ENCODE results near the gene ZEB2.
A peak's percentile ranks its signal among the peaks of the same experiment; 100 is the strongest.

The ZEB2 gene

GRCh38 chr2:144468823-144469595, 50.9 kb downstream of the ZEB2 start:
- no peak for DNase-seq

DNA sequence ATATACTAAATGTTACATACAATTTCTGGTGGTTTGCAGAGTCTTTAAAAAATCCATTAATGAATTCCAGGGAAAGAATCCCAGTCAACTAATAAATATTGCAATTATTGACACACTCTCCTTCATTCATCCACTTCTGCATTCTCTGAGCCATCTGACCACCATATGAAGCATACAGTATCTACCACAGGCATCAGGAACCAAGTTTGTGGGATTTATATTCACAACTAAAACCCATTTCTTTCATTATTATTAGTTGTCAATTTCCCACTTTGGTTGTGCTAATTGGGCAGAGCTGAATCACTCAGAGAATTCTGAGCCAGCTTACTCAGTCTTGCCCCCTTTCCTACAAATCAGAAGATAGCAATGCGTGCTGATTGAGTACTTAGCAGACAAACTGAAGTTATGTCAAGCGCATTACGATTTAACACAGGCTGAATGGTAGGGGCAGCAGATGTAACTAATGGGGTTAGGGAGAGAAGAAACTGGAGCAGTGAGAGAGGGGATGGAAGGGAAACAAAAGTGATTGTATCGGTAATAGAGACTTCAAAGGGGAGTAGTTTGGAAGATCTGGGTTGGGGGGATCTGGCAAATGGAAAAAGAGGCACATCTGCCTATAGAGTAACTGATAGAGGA, 52.3 kb downstream of the ZEB2 start:
- no peak for DNase-seq

DNA sequence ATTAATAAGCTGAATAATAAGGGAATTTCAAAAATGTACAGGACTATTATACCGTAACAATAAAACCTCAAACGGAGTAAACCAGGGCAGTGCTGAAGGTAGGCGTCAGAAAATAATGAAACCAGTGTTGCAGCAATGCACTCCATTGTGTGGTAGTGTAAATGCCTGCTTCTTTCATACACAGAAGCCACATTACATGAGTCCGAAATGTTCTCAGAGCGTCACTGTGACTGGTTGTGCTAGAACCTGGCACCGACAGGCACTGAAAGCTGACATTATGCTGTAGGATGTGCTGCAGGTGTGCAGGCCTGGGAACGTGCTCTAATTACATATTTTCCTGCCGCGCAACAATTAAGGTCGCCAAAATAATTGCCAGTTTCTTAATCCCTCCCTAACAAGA, 53.3 kb downstream of the ZEB2 start:
- DNase-seq, result no peak

GRCh38 chr2:144465749-144466148, 54.2 kb downstream of the ZEB2 start:
- no peak for DNase-seq

DNA sequence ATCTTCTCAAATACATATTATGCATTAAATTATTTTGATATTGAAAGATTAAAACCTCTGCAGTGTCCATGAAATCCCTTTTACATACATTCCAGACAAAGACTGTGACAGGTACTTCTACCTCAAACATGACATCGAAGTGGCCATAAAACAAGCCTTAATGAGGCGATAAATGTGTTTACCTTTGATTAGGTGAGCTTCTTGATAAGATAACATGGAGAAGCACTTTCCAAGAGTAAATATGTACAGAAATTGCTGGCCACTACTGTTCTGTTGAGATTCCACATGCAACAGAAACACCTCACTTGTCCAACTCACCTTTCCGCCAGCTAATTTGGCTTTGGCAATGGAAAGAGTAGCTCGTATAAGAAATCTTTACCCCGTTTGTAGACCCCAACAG, 55.2 kb downstream of the ZEB2 start:
- no peak for DNase-seq

DNA sequence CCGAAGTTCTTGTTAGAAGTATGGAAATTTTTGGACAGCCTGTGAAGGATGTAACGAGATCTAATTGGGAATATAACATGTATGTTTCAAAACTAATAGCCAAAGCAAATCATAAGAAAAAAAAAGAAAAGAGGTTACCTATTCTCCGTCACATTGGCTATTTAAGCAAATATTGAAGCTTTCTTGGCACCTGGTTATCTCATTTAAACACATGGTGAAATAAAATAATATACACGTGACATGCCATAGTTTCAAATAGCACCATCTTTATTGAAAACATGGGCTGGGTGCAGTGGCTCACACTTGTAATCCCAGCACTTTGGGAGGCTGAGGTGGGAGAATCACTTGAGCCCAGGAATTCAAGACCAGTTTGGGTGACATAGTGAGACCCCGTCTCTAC, 56.7 kb downstream of the ZEB2 start:
- DNase-seq, result no peak

- DNase-seq, result no peak
These were observed 57.7 kb downstream of the ZEB2 start for GRCh38 chr2:144462266-144462665.

GRCh38 chr2:144461308-144461766, 58.6 kb downstream of the ZEB2 start:
- no peak for DNase-seq

DNA sequence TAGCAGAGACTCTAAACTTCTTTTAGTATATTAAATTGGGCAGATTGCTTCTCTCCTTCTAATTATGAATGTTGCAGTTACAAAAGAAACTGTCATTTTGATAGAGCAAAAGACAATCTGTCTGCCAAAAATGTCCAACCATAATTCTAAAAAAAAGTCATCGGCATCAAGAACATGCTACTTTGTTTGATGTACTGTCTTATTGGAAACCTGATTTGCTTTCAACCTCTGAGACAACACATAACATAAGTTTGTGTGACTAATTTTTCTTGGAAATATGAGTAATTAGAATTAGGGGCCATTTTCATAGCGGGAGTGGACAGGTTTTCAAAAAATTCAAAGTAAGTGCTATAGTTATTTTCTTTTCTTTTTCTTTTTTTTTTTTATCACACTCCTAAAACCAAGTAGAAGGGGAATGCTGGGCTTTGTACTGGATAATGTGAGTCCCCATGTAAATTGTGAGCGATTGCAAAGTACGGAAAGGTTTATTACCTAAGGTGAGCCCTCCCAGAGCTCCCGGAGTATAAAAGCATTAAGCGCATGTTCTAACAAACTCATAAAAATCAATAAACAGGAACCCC, 59.1 kb downstream of the ZEB2 start:
- DNase-seq, result no peak

- DNase-seq, result no peak
These were observed 60.0 kb downstream of the ZEB2 start for GRCh38 chr2:144459937-144460336.

DNA sequence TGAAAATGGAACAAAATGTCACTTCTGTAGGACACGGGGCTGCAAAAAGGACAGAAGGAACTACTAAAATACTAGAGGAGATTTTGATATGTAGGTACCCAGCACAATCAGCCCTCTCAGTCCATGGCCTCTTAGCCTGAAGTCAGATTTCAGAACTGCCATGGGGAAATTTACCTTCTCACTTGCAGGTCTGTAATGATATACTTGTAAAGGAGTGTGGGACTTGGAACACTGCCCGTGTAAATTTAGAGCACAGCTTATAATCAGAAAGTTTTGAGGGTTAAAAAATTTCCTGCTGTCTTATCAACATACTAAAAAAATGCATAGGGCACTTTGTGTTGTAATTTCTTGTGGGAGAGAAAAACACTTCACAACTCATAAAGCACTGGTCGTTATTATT, 60.6 kb downstream of the ZEB2 start:
- DNase-seq, result no peak

- no peak for DNase-seq
These were observed 61.4 kb downstream of the ZEB2 start for GRCh38 chr2:144458541-144458940.

DNA sequence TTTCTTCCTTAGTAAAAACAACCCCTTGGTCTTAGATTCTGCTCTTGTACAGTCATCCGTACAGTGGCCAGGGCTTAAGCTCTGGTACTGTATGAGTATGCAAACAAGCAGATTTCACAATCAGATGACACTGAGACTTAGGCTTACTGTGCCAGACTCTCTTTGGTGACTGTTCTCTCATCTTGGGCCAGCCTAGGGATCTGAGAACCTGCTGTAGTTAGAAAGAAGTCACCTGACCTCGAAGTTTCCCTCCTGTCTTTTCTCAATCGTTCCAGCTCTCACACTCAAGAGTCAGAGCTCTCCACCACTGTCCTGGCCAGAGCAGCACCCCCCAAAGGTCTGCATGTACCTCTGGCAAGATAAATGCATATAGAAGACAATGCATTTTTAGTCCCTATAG, 63.2 kb downstream of the ZEB2 start:
- DNase-seq, result peak; percentile 86

DNA sequence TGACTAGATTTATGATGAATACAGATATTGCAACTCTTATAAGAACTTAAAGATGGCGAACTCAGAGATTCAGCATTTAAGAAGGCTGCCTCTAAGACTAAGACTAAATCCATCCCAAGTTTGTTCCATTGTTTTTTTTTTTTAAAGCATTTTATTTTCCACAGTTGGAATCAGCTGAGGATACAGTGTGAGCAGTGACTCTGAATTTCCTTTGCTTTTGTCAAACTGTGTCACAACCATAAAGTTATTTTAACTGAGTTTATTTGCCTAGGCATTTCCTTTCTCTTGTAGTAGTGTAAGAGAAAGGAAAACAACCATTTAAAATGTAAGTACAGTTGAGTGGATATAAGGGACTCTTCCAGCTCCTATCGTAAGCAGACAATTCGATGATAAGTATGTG, 63.9 kb downstream of the ZEB2 start:
- DNase-seq, result no peak

DNA sequence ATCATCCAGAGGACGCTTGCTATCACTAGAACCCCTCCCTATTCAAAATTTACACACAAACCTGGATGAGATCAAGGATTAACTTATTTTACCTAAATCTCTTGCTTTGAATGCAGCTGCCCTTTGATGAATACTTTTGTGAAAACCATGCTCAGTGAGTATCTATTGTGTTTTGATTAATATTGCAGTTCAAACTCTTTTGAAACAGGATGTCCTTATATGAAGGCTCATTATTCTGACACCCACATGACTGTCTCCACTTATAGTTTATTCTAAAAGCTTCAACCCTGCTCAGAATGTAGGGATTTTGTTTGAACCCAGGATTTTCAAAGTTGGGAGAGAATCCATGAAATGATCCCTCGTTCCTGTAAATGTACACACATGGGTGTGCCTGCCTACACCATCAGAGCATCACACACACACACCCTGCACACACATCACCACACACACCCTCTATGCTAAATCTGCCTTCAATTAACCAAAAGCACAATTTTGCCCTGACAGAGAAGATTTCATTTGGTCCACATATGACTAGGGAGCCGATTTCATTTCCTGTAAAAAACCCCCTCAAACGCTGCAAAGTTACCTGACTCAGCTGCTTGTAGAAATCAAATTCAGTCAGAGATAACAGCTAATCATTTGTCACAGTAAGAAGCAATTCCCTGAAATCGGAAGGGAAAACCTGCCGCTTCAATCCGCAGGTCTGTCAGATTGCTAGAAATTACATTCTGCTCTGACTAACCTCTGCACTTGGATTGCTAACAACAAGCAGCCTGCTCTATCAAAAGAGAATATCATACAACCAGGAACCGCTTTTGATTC, 65.2 kb downstream of the ZEB2 start:
- DNase-seq, result peak; percentile 42

DNA sequence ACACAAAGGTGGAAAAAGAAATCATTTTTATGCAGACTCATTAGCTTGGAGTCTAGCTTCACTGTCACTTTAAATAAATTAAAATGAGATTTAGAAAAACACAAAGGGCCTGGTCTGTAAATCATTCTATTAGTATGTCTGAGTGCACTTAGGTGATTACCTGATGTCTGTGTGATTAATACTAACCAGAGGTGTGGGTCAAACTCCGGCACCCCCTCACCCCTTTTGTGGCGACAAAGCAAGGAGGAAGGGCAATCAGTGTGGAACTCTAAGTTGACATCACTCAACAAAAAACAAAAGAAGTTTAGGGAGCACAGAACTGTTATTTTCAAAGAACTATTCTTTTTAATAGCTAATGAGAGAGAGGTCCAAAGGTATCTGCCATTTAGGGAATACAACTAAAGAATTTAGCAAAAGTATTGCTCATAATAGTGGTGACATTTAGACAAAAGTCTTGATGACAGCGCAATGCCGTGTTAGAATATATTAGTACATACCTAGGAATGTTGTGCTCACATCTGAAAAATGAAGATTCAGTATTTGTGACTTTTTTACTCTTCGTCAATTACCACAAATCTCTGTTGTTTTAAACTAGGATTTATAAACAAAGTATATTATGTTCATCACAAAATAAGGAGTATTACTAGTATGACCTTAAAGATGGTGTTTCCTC, 66.3 kb downstream of the ZEB2 start:
- peak; percentile 64 for DNase-seq

DNA sequence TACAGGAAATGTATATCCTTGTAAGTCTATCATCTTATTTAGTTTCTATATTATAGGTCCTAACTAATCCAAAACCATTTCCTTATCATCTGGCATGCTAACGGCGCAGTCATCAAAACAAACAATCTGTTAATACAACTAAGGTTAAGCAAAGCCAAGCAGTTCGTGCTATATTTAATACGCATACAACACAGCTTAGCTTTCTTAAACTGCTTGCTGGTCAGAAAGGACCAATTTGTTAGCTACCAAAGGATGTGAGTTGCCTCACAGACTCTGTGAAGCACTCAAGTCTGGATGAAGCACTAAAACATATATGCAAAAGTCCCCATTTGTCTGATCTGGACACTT, 67.0 kb downstream of the ZEB2 start:
- DNase-seq, result no peak

GRCh38 chr2:144452169-144452988, 67.5 kb downstream of the ZEB2 start:
- DNase-seq, result peak; percentile 60

DNA sequence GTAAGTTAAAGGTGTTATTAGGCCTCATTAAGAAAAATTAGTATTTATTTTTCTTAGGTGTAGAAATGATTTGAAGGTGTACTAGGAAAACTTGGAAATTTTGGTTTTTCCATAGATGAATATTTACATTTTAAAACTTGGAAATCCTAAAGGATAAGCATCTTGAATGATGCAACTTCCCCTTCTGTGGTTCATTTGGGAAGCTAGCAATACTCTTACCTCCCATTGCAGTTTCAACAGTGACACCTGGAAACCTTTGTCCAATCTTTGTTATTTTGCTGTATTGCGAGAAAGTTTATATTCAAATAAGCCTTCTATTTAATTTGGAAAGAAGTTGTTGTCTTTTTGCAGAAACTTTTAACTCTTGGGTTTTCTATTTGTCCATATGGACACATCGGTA, 68.5 kb downstream of the ZEB2 start:
- DNase-seq, result no peak

DNA sequence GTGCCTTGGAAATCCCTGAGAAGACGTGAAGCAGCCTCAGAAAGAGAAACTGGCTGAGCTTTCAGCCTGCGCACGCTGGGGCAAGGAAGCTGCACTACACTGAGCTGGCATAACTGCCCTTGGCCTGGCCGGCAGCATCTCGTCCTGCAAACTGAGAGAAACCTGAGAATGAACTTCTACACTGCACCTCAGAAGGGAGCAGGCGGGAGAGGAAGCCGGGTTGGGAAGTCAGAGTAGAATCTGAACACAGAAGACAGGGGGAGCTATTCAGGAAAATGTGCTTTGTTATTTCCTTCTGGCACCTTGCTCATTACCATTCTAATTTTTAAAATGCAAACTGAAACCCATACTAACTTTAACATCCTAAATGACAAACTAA, 70.9 kb downstream of the ZEB2 start:
- no peak for DNase-seq

DNA sequence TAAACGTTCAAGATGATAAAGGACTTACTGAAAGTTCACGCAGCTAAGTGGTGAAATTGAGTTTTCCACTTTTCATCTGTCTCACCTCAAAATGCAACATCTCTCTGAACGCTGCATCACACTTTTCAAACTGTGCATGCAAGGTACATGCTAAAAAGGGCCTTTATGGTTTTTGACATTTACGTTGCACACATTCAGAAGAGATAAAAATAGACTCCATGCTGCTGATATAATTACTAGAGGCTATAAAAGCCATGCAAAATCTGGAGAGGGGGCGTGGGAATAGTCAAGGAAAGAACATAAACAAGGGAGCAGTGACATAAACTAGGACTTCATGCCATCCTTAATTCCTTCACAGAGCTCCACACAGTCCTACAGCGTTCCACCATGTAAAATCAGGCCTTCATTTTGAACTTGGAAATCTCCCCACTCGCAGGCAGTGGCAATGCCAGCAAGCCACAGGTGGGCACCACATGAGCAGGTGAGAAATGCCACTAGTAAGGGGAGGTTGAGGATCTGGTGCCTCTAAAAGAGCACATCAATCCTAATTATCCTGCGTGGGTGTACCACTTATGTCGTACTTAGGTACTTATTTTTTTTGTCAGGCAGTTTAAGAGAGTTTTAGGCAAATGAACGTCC, 71.4 kb downstream of the ZEB2 start:
- no peak for DNase-seq

DNA sequence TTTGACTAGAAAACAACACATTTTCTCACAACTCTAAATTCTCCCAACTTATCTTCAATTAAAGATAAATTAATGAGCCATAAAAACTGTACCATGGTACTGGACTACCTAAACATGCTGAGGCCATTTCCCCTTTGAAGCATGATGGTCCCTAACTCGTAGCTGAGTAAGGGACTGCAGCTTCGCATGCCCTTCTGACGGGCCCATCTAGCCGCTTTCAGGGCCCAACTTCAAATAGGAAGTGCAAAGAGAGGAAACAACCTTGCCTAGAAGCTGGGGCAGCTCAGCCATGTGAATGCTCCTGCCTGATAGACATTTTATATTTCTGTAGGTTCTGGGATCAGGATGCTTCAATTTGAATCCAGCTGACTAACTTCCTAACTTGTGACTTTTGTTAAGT, 72.4 kb downstream of the ZEB2 start:
- no peak for DNase-seq
